Endothelial cell of umbilical vein (primary cell): ENCODE measurements around the gene CAPN1. TPM values are rescaled to one million over a fixed set of nuclear protein-coding genes. Genes with fewer than 3 reads are reported as not detected.

Experiments
- BruUV-seq: library from RNA; stranded (reverse); fragments of 400-500 nt; replicated peaks from 2 replicates; lab custom pipeline; 2021; lab: Mats Ljungman, UMichigan
- CTCF ChIA-PET: fragments of 300-600, 350-600 bp; sonication (Branson Sonifier 250); formaldehyde crosslinking; loops from one replicate; lab custom pipeline; 2021; ENCODE audit warnings: antibody characterized with exemption, inconsistent platforms; lab: Charles Lee
- POLR2A ChIA-PET: fragments of 300-600, 350-600 bp; sonication (Branson Sonifier 250); formaldehyde crosslinking; loops from one replicate; lab custom pipeline; 2021; ENCODE audit warnings: antibody characterized with exemption, inconsistent platforms; lab: Charles Lee
- DNase-seq: peaks from one replicate; pipeline ENCODE4 v3.0.0-alpha.2; 2011; ENCODE audit warnings: low read depth, low spot score
- FAIRE-seq: peaks from 2 replicates; lab custom pipeline; 2011; peaks lifted over from hg19 to GRCh38; lab: Jason Lieb, UNC
- H2AFZ ChIP-seq: 2 replicates; pipeline ENCODE4 v1.6.0; 2012; ENCODE audit warnings: low read depth, low read length, control low read depth, inconsistent platforms
- H3K27ac ChIP-seq: 2 replicates; pipeline ENCODE4 v1.5.1; 2011; ENCODE audit warnings: low read depth, mild to moderate bottlenecking, control low read depth, low read length, moderate library complexity; ENCODE audit not compliant: insufficient read depth
- H3K27me3 ChIP-seq, 2 experiments: 2 replicates each; pipeline versions ENCODE4 v1.6.0 to v1.6.1; 2011; ENCODE audit warnings: low read length in 2 of 2, mixed read lengths in 1 of 2; ENCODE audit not compliant: control insufficient read depth in 2 of 2, insufficient read depth in 2 of 2
- H3K36me3 ChIP-seq, 2 experiments: 2 replicates in 1 of 2; 3 replicates in 1 of 2; pipeline ENCODE4 v1.5.1; 2011; ENCODE audit warnings: low read length in 2 of 2, mild to moderate bottlenecking in 1 of 2, moderate library complexity in 1 of 2; ENCODE audit not compliant: control insufficient read depth in 2 of 2, insufficient read depth in 2 of 2; ENCODE audit errors: extremely low read depth in 1 of 2
- H3K4me1 ChIP-seq: 3 replicates; pipeline ENCODE4 v1.5.1; 2011; ENCODE audit warnings: mild to moderate bottlenecking, low read length; ENCODE audit not compliant: control insufficient read depth, insufficient read depth; ENCODE audit errors: extremely low read depth
- H3K4me2 ChIP-seq: 2 replicates; pipeline ENCODE4 v1.6.1; 2011; ENCODE audit warnings: low read length, control low read depth, mixed read lengths; ENCODE audit not compliant: insufficient read depth
- H3K4me3 ChIP-seq, 3 experiments: fragments of 200-600 bp in 1 of 3; sonication (generic), shearing (Covaris generic) in 1 of 3; replicated peaks in 1 of 3; 2 replicates each; pipeline ENCODE4 v1.5.1; 2011 to 2016; ENCODE audit warnings: control low read depth in 3 of 3, low read length in 3 of 3, mild to moderate bottlenecking in 2 of 3, inconsistent platforms in 1 of 3, low read depth in 1 of 3, moderate library complexity in 1 of 3; ENCODE audit not compliant: insufficient read depth in 1 of 3
- H3K79me2 ChIP-seq: 2 replicates; pipeline ENCODE4 v1.6.0; 2012; ENCODE audit warnings: low read length, inconsistent platforms; ENCODE audit not compliant: control insufficient read depth, insufficient read depth
- H3K9ac ChIP-seq: replicated peaks from 2 replicates; pipeline ENCODE3; 2011; ENCODE audit warnings: low read length, control low read depth; ENCODE audit not compliant: insufficient read depth; ENCODE audit errors: extremely low read depth
- H3K9me1 ChIP-seq: replicated peaks from 3 replicates; pipeline ENCODE4 v1.6.0; 2011; ENCODE audit warnings: mild to moderate bottlenecking, low read length; ENCODE audit not compliant: control insufficient read depth, insufficient read depth; ENCODE audit errors: extremely low read depth
- H3K9me3 ChIP-seq: replicated peaks from 2 replicates; pipeline ENCODE4 v1.5.1; 2012; ENCODE audit warnings: low read length, inconsistent platforms; ENCODE audit not compliant: control insufficient read depth, insufficient read depth
- H4K20me1 ChIP-seq: replicated peaks from 2 replicates; pipeline ENCODE3; 2011; ENCODE audit warnings: mild to moderate bottlenecking, low read length; ENCODE audit not compliant: control insufficient read depth, insufficient read depth; ENCODE audit errors: extremely low read depth
- CTCF ChIP-seq, 2 donors: IDR thresholded peaks; 1 replicate in 1 of 2; 2 replicates in 1 of 2; pipeline ENCODE4 v1.5.1; 2011; ENCODE audit warnings: low read length in 2 of 2, mild to moderate bottlenecking in 2 of 2, moderate library complexity in 2 of 2, control low read depth in 1 of 2, inconsistent platforms in 1 of 2, low read depth in 1 of 2; ENCODE audit not compliant: insufficient read depth in 1 of 2; ENCODE audit errors: extremely low read depth in 1 of 2
- EZH2 ChIP-seq: IDR thresholded peaks from 2 replicates; pipeline ENCODE4 v1.6.1; 2012; ENCODE audit warnings: borderline replicate concordance, low read depth, mild to moderate bottlenecking, moderate library complexity, low read length, inconsistent platforms; ENCODE audit not compliant: severe bottlenecking
- FOS ChIP-seq: IDR thresholded peaks from 2 replicates; pipeline ENCODE4 v1.6.1; 2011; ENCODE audit warnings: mild to moderate bottlenecking, low read length, moderate library complexity, borderline replicate concordance; ENCODE audit not compliant: insufficient read depth
- GATA2 ChIP-seq: IDR thresholded peaks from 2 replicates; pipeline ENCODE4 v1.7.0; 2011; ENCODE audit warnings: low read depth, mild to moderate bottlenecking, moderate library complexity, mixed read lengths, low read length; ENCODE audit not compliant: insufficient read length, insufficient read depth
- JUN ChIP-seq: IDR thresholded peaks from 2 replicates; pipeline ENCODE4 v1.6.1; 2011; ENCODE audit warnings: borderline replicate concordance, low read depth; ENCODE audit not compliant: insufficient read length, insufficient read depth
- MAX ChIP-seq: IDR thresholded peaks from 2 replicates; pipeline ENCODE4 v1.6.1; 2011; ENCODE audit not compliant: insufficient read depth, insufficient read length
- MYC ChIP-seq: IDR thresholded peaks from one replicate; pipeline ENCODE4 v1.6.1; 2011; ENCODE audit warnings: mild to moderate bottlenecking, low read depth, low read length
- POLR2A ChIP-seq: IDR thresholded peaks from 2 replicates; pipeline ENCODE4 v1.6.1; 2012; ENCODE audit warnings: low read depth, mild to moderate bottlenecking, control low read depth, low read length
- POLR2AphosphoS5 ChIP-seq: IDR thresholded peaks from 2 replicates; pipeline ENCODE4 v1.6.1; 2012; ENCODE audit warnings: low read depth, mild to moderate bottlenecking, control low read depth, low read length, moderate library complexity; ENCODE audit not compliant: insufficient read depth
- dilution Hi-C: fragments of 300-500 bp; cut with MboI; formaldehyde crosslinking; loops from one replicate; pipeline ENCODE4 v1.15.0; 2019; ENCODE audit warnings: low sequenced_read_pairs; ENCODE audit not compliant: extremely low pct_ligation_motif_present
- intact Hi-C: fragments of 100-400 bp; cut with micrococcal nuclease; formaldehyde crosslinking; loops from one replicate; pipeline ENCODE4 v1.10.0; 2022
- polyA plus RNA-seq, 4 experiments: library from polyadenylated mRNA; depleted of rRNA in 3 of 4; stranded (reverse) in 3 of 4; unstranded in 1 of 4; fragments of >200 nt; gene quantifications; 2 replicates each; pipeline versions ENCODE4 v1.2.1 to v1.2.3, GENCODE V29; 2011 to 2012; ENCODE audit warnings: missing spikeins in 1 of 4
- total RNA-seq: library from RNA; stranded (reverse); gene quantifications from 2 replicates; pipeline ENCODE4 v1.2.3, GENCODE V29; 2021

The CAPN1 gene
- total and polyA plus RNA-seq, 2 donors (not counting 3 experiments of a cell fraction or from before 2014, with no cell fraction given), result 217 to 218 TPM

- dilution Hi-C loops, result no loop called here
- Histone ChIP-seq H3K9me3 (no peaks in the 10 kb centered on the region), H3K4me3 (peak overlapping the region; percentile 51 to 62 (median 52)), H2AFZ (no peak overlapping the region), H3K27ac (no peak overlapping the region), H3K27me3 (no peaks in the 10 kb centered on the region), H3K36me3 (peaks cover 5 to 36% of the 10 kb centered on the region in 2 experiments), H3K9me1 (no peaks in the 10 kb centered on the region), H3K4me2 (peak overlapping the region; percentile 62), H3K9ac (peak overlapping the region; percentile 92), H3K79me2 (peaks cover 14% of the 10 kb centered on the region), H4K20me1 (no peaks in the 10 kb centered on the region), H3K4me1 (peaks cover 12% of the 10 kb centered on the region)
- TF ChIP-seq EZH2 (no peak), POLR2AphosphoS5 (no peak), MYC (no peak), MAX (no peak), JUN (no peak), GATA2 (no peak), CTCF (IDR thresholded peaks at IDR 0.05; ENCODE audit: extremely low read depth in 1 of 2, insufficient read depth in 1 of 2, low read depth in 1 of 2, low read length in 2 of 2) (no peak), POLR2A (no peak), FOS (no peak)
- peak; percentile 26 for FAIRE-seq
- ChIA-PET POLR2A (no interaction called here), CTCF (interaction anchor here (4.0 kb wide), 1 partner anchor 48 kb away, joined by 27 read pairs; the partner anchor contains the start of gene CAPN1)
- intact Hi-C loops, result no loop called here
- no TSS peak for BruUV-seq
- DNase-seq, result peak; percentile 19
Observed at GRCh38 chr11:65132988-65133700, 48.6 kb upstream of the CAPN1 start.
